ENCODE measurements around the gene SLC35C1.

SLC35C1 gene

DNA sequence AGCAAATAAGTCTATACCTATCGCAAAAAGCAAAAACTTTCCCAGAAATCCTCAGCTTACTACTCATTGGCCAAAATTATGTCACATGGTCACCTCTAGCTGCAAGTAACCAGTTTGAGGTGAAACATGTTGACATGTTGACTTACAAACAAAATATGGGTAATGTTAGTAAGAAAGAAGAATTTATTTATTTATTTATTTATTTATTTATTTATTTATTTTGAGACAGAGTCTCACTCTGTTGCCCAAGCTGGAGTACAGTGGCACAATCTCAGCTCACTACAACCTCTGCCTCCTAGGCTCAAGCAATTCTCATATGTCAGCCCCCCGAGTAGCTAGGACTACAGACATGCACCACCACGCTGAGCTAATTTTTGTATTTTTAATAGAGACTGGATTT lies 5.4 kb upstream of the SLC35C1 start:
- no peak for DNase-seq (ENCODE audit: low read depth)
- TF ChIP-seq, protein P1, sequence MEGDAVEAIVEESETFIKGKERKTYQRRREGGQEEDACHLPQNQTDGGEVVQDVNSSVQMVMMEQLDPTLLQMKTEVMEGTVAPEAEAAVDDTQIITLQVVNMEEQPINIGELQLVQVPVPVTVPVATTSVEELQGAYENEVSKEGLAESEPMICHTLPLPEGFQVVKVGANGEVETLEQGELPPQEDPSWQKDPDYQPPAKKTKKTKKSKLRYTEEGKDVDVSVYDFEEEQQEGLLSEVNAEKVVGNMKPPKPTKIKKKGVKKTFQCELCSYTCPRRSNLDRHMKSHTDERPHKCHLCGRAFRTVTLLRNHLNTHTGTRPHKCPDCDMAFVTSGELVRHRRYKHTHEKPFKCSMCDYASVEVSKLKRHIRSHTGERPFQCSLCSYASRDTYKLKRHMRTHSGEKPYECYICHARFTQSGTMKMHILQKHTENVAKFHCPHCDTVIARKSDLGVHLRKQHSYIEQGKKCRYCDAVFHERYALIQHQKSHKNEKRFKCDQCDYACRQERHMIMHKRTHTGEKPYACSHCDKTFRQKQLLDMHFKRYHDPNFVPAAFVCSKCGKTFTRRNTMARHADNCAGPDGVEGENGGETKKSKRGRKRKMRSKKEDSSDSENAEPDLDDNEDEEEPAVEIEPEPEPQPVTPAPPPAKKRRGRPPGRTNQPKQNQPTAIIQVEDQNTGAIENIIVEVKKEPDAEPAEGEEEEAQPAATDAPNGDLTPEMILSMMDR (conservative IDR thresholded peaks at IDR 0.05; ENCODE audit: low read depth, low read length), result no peak
- H3K4me3 ChIP-seq (ENCODE audit: low read depth, low read length), result no peak overlapping the region

GRCh38 chr11:45800261-45800660 lies 4.7 kb upstream of the SLC35C1 start:
- DNase-seq (ENCODE audit: low read depth), result no peak
- TF ChIP-seq, protein P1 (conservative IDR thresholded peaks at IDR 0.05; ENCODE audit: low read depth, low read length), result no peak
- H3K4me3 ChIP-seq (ENCODE audit: low read depth, low read length), result no peak overlapping the region

- TF ChIP-seq, protein P1 (conservative IDR thresholded peaks at IDR 0.05; ENCODE audit: low read depth, low read length), result no peak
- DNase-seq (ENCODE audit: low read depth), result peak; percentile 68
These were observed 3.1 kb upstream of the SLC35C1 start for GRCh38 chr11:45801723-45802315.

DNA sequence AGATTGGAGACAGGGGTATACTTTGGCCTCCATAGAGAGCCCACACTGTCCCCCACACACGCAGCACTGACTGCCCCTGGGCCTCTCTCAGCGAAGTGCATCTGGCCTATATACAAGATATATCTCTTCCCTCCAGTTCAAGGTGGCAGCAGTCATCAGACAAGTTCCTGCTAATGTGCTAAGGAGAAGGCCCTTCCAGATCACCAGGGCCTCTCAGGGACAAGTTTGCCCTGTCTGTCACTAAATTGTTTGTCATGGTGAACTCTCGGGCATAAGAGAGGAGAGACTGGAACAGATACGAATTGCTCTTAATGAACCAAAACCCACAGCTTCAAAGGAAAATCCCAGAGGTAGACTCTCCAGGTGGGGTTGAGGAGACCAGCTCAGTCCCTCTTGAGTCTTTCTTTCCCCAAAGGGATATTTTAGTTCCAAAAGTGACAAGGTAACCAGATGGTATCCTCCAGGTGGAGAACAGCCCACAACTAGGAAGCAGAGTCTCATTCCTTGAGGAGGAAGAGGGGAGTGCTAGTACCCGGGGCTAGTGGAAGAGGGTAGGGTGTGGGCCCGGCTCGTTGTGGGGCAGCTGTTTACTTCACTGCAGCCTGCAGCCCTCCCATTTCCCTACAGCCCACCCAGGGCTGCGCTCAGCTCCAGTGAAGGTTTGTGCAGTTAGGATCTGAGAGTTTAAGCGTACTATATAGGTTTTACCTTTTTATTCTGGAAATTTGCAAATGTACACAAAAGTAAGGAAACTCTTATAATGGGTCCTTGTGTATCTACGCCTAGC lies 2.2 kb upstream of the SLC35C1 start:
- H3K4me3 ChIP-seq (ENCODE audit: low read depth, low read length), result no peak overlapping the region
- TF ChIP-seq, protein P1 (conservative IDR thresholded peaks at IDR 0.05; ENCODE audit: low read depth, low read length), result no peak
- no peak for DNase-seq (ENCODE audit: low read depth)

More at GRCh38 chr11:45801723-45802315, 3.1 kb upstream of the SLC35C1 start:
- H3K4me3 ChIP-seq (ENCODE audit: low read depth, low read length), result no peak overlapping the region

- peak; percentile 54 for DNase-seq (ENCODE audit: low read depth)
These were observed 783 bp upstream of the SLC35C1 start for GRCh38 chr11:45803971-45804760.

DNA sequence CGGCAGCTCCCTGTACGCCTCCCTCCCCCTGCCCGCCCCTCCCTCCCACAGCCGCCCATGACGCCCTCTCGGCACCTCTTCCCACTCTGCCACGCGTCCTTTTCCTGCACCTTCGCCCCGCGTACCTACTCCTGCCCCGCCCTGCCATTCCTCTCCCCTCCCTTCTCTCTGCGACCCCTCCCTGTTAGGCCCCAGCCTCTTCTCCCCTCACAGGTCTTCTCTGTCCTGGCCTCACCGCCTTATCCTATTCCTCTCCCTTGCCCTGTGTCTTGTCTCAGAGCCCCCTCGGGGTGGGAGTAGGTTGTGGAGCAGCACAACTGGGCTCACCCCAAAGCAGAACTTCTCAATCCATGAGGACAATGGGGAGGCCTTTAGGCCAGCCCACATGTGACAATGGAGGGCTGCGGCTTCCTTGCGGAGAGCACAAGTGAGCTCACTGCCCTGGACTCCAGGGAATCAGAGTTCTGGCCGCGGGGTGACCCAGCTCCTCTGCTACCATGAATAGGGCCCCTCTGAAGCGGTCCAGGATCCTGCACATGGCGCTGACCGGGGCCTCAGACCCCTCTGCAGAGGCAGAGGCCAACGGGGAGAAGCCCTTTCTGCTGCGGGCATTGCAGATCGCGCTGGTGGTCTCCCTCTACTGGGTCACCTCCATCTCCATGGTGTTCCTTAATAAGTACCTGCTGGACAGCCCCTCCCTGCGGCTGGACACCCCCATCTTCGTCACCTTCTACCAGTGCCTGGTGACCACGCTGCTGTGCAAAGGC lies 539 bp downstream of the SLC35C1 start:
- peak; percentile 78 for DNase-seq (ENCODE audit: low read depth)
- H3K4me3 ChIP-seq (ENCODE audit: low read depth, low read length), result peak overlapping the region; percentile 82
- TF ChIP-seq, protein P1 (conservative IDR thresholded peaks at IDR 0.05; ENCODE audit: low read depth, low read length), result peak; percentile 1

More at GRCh38 chr11:45803971-45804760, 783 bp upstream of the SLC35C1 start:
- peak overlapping the region; percentile 82 for H3K4me3 ChIP-seq (ENCODE audit: low read depth, low read length)
- TF ChIP-seq, protein P1 (conservative IDR thresholded peaks at IDR 0.05; ENCODE audit: low read depth, low read length), result no peak

Data from choroid plexus epithelial cell (primary cell).